Transverse colon (tissue), 4 donors: ENCODE results near the gene MOG. TPM values are rescaled to one million over a fixed set of nuclear protein-coding genes. Genes with fewer than 3 reads are reported as not detected.

Source experiments
- DNase-seq: peaks from one replicate; pipeline ENCODE4 v3.0.0-alpha.2; 2019
- H3K27ac ChIP-seq, 4 donors: fragments of 200-600 bp; sonication (generic); 2 replicates each; pipeline ENCODE4 v1.5.1; 2016 to 2018; ENCODE audit warnings: inconsistent platforms in 4 of 4
- H3K27me3 ChIP-seq: fragments of 200-600 bp; sonication (generic); 2 replicates; pipeline ENCODE4 v1.5.1; 2017; ENCODE audit warnings: inconsistent platforms
- H3K36me3 ChIP-seq, 4 donors: fragments of 200-600 bp; sonication (generic); 2 replicates each; pipeline ENCODE4 v1.5.1; 2017 to 2019; ENCODE audit warnings: inconsistent platforms in 4 of 4
- H3K4me1 ChIP-seq, 4 donors: fragments of 200-600 bp; sonication (generic); 2 replicates each; pipeline ENCODE4 v1.5.1; 2017 to 2020; ENCODE audit warnings: inconsistent platforms in 4 of 4
- H3K4me3 ChIP-seq, 4 donors: fragments of 200-600 bp; sonication (generic); 1 replicate in 1 of 4; 2 replicates in 3 of 4; pipeline versions ENCODE4 v1.5.1 to v1.6.1; 2017 to 2019; ENCODE audit warnings: inconsistent platforms in 4 of 4
- H3K9me3 ChIP-seq, 2 donors: fragments of 200-600 bp; sonication (generic); 2 replicates each; pipeline ENCODE4 v1.5.1; 2017 to 2019; ENCODE audit warnings: inconsistent platforms in 2 of 2
- CTCF ChIP-seq, 5 experiments: fragments of 200-600 bp in 3 of 5; fragments of 450-650 bp in 2 of 5; sonication (generic) in 3 of 5; IDR thresholded peaks; 1 replicate in 2 of 5; 2 replicates in 3 of 5; pipeline ENCODE4 v1.5.1; 2016 to 2017; ENCODE audit warnings: antibody characterized with exemption in 5 of 5, inconsistent platforms in 3 of 5, mild to moderate bottlenecking in 2 of 5, moderate library complexity in 1 of 5
- EP300 ChIP-seq: sonication (generic); formaldehyde crosslinking; IDR thresholded peaks from one replicate; pipeline ENCODE4 v1.6.1; 2017; ENCODE audit warnings: antibody characterized with exemption, low read depth
- POLR2A ChIP-seq: fragments of 450-650 bp; IDR thresholded peaks from one replicate; pipeline ENCODE4 v1.6.1; 2016; ENCODE audit warnings: antibody characterized with exemption, mild to moderate bottlenecking, moderate library complexity
- POLR2AphosphoS5 ChIP-seq, 3 donors: sonication (generic); formaldehyde crosslinking; IDR thresholded peaks; one replicate each; pipeline ENCODE4 v1.6.1; 2016; ENCODE audit warnings: antibody characterized with exemption in 3 of 3
- WGBS, 2 donors: methylation state at CpG; one replicate each; pipeline ENCODE4 v1.1.5; 2018; ENCODE audit warnings: low coverage in 1 of 2; 5-methylcytosine and 5-hydroxymethylcytosine counted together
- in situ Hi-C, 4 donors: fragments of 200-750 bp; cut with MboI; loops; one replicate each; pipeline versions ENCODE4 v1.15.0 to v1.15.1; 2017; ENCODE audit warnings: low sequenced_read_pairs in 3 of 4, low pct_ligation_motif_present in 1 of 4, low pct_unique_long_range_greater_than_20kb in 1 of 4
- intact Hi-C: fragments of 100-400 bp; cut with DNase I; formaldehyde crosslinking; loops from one replicate; pipeline ENCODE4 v1.15.1; 2023; ENCODE audit warnings: low total_unique reads
- total RNA-seq, 4 donors: library from RNA; depleted of rRNA; stranded (reverse); fragments of >200 nt; gene quantifications; one replicate each; pipeline ENCODE4 v1.1.0, GENCODE V29; 2016

MOG gene
- not detected for total RNA-seq

GRCh38 chr6:29656798-29657197 lies at the start of gene MOG:
Gene MOG, plus strand, starts transcription at chr6:29657092. Its CDS starts 118 bp downstream, at chr6:29657210.
- Histone ChIP-seq H3K27me3 (peaks cover 16% of the 10 kb centered on the region), H3K4me3 (no peak within 1 kb of the TSS), H3K27ac (no peak within 1 kb of the TSS), H3K4me1 (peaks cover 0 to 5% (median 0%) of the 10 kb centered on the region in 4 donors), H3K9me3 (no peaks in the 10 kb centered on the region), H3K36me3 (no peaks in the 10 kb centered on the region)
- in situ Hi-C loops = no loop called here
- DNase-seq = no peak
- intact Hi-C loops = no loop called here
- TF ChIP-seq POLR2A (no peak), POLR2AphosphoS5 (IDR thresholded peaks at IDR 0.05) (no peak), EP300 (no peak), CTCF (IDR thresholded peaks at IDR 0.05) (no peak)
- WGBS, 2 donors = 74% methylated on average over 4 of the region's 4 CpGs; no CpG with 5 or more reads in 1 of the 2 donors

GRCh38 chr6:29608131-29608530 lies 48.8 kb upstream of the MOG start:
- no peaks in the 10 kb centered on the region for H3K27me3 ChIP-seq
- no peaks in the 10 kb centered on the region for H3K9me3 ChIP-seq
- no peak for TF ChIP-seq POLR2A
- TF ChIP-seq POLR2AphosphoS5 (IDR thresholded peaks at IDR 0.05) = no peak
- TF ChIP-seq EP300 = no peak
- TF ChIP-seq CTCF (IDR thresholded peaks at IDR 0.05) = no peak
- no peak for DNase-seq
- no peak overlapping the region for H3K27ac ChIP-seq
- intact Hi-C loops = no loop called here
- in situ Hi-C loops = no loop called here
- no peak overlapping the region for H3K4me3 ChIP-seq
- H3K4me1 ChIP-seq = no peaks in the 10 kb centered on the region
- peaks cover 0 to 4% (median 0%) of the 10 kb centered on the region in 4 donors for H3K36me3 ChIP-seq

DNA sequence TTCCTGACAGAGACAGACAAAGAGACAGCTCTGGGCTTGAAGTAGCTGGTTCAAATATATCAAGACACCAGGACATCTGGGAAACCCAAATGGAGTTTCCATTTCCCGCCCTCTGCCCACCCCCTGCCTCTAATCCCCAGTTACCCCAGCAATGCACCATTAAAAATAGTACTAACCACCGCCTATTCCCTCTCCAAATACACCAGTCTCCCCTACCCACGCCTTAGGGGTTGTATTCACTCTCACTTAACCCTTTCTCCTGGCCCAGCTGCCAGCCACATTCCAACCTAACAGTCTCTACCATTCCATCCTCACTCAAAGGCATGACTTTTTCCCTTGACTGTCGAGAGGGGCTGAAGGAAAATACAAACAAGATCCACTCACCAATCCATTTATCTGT lies 46.4 kb upstream of the MOG start:
- no peak for DNase-seq
- no peaks in the 10 kb centered on the region for H3K27me3 ChIP-seq
- no peaks in the 10 kb centered on the region for H3K9me3 ChIP-seq
- in situ Hi-C loops = no loop called here
- intact Hi-C loops = no loop called here
- no peaks in the 10 kb centered on the region for H3K4me1 ChIP-seq
- H3K4me3 ChIP-seq = no peak overlapping the region
- no peak overlapping the region for H3K27ac ChIP-seq
- 94 to 95% methylated on average over 4 of the region's 4 CpGs for WGBS, 2 donors
- TF ChIP-seq POLR2AphosphoS5 (IDR thresholded peaks at IDR 0.05) = no peak
- TF ChIP-seq CTCF (IDR thresholded peaks at IDR 0.05) = no peak
- no peak for TF ChIP-seq POLR2A
- TF ChIP-seq EP300 = no peak
- peaks cover 0 to 4% (median 0%) of the 10 kb centered on the region in 4 donors for H3K36me3 ChIP-seq

GRCh38 chr6:29611426-29611825 lies 45.5 kb upstream of the MOG start:
- Histone ChIP-seq H3K27ac (no peak overlapping the region), H3K36me3 (peaks cover 0 to 4% (median 0%) of the 10 kb centered on the region in 4 donors), H3K27me3 (no peaks in the 10 kb centered on the region), H3K4me3 (no peak overlapping the region), H3K9me3 (no peaks in the 10 kb centered on the region), H3K4me1 (no peaks in the 10 kb centered on the region)
- TF ChIP-seq EP300 (no peak), POLR2AphosphoS5 (IDR thresholded peaks at IDR 0.05) (no peak), CTCF (IDR thresholded peaks at IDR 0.05) (no peak), POLR2A (no peak)
- 90 to 96% methylated on average over 4 of the region's 4 CpGs for WGBS, 2 donors
- in situ Hi-C loops (no loop called here), intact Hi-C loops (no loop called here)
- DNase-seq = no peak
